GM12892 (cell line): ENCODE results near the gene ASCC2.

Experiments used
- POLR2A ChIP-seq: IDR thresholded peaks from 2 replicates; pipeline ENCODE4 v1.6.1; 2011; ENCODE audit warnings: low read depth, low read length, control low read depth
- POLR2AphosphoS5 ChIP-seq: IDR thresholded peaks from 2 replicates; pipeline ENCODE4 v1.6.1; 2011; ENCODE audit warnings: low read depth, low read length, control low read depth
- TAF1 ChIP-seq: IDR thresholded peaks from 2 replicates; pipeline ENCODE4 v1.6.1; 2011; ENCODE audit warnings: low read depth, mild to moderate bottlenecking, control low read depth, low read length, borderline replicate concordance

DNA sequence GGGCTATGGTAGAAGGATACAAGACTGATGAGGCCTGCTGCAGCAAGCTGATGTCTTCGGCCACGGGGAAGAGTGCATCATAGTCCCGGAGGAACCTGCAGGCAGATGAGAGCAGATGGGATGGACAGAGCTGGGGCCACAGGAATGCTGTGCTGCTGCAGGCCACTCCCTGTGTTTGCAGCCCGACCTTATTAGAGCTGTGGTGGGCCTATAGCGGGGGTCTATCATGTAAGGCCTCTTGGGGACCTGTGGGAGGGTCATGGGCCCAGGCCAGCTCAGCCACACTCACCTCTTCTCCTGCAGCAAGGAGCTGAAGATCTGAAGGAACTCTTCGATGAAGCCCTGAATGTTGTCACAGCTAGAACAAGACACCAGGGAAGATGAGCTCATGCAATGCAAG, 31.9 kb downstream of the ASCC2 start:
- no peak for TF ChIP-seq POLR2A
- TF ChIP-seq TAF1: no peak
- no peak for TF ChIP-seq POLR2AphosphoS5
